ENCODE results near the gene TTLL8.

DNA sequence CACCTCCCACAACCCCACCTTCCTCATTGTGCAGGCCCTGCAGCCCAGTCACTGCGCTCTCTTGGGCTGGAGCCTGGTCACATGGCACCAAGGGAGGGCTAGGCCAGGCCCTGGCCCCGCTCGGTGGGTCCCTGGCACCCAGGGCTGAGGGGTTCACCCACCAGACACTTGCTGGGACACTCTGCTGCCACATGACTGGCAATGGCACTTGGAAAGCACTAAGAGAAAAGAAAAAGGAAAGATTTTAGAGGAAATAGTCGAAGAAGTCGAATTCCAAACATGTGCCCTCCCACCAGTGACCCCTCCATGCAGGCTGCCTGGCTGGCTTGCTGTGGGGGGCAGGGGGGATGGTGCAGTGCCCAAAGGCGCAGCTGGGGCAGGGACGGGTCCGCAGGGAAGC, 12.3 kb upstream of the TTLL8 start:
- TF ChIP-seq, protein P1, sequence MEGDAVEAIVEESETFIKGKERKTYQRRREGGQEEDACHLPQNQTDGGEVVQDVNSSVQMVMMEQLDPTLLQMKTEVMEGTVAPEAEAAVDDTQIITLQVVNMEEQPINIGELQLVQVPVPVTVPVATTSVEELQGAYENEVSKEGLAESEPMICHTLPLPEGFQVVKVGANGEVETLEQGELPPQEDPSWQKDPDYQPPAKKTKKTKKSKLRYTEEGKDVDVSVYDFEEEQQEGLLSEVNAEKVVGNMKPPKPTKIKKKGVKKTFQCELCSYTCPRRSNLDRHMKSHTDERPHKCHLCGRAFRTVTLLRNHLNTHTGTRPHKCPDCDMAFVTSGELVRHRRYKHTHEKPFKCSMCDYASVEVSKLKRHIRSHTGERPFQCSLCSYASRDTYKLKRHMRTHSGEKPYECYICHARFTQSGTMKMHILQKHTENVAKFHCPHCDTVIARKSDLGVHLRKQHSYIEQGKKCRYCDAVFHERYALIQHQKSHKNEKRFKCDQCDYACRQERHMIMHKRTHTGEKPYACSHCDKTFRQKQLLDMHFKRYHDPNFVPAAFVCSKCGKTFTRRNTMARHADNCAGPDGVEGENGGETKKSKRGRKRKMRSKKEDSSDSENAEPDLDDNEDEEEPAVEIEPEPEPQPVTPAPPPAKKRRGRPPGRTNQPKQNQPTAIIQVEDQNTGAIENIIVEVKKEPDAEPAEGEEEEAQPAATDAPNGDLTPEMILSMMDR (IDR thresholded peaks at IDR 0.05; ENCODE audit: low read depth, low read length): no peak
- TF ChIP-seq POLR2A (IDR thresholded peaks at IDR 0.05; ENCODE audit: extremely low read depth, insufficient read length): no peak
- TF ChIP-seq, protein P2, sequence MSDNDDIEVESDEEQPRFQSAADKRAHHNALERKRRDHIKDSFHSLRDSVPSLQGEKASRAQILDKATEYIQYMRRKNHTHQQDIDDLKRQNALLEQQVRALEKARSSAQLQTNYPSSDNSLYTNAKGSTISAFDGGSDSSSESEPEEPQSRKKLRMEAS (IDR thresholded peaks at IDR 0.05; ENCODE audit: low read depth, low read length): no peak
- no peak for TF ChIP-seq MYC (IDR thresholded peaks at IDR 0.05; ENCODE audit: low read depth, low read length)
